Erythroblast (primary cell): ENCODE measurements around the gene TAF10.

ENCODE experiments used
- GATA1 ChIP-seq: IDR thresholded peaks from 2 replicates; pipeline ENCODE4 v1.6.1; 2011; ENCODE audit warnings: low read depth, mild to moderate bottlenecking, control low read depth, low read length, moderate library complexity
- POLR2A ChIP-seq: IDR thresholded peaks from 2 replicates; pipeline ENCODE4 v1.6.1; 2011; ENCODE audit warnings: mild to moderate bottlenecking, low read length

GRCh38 chr11:6607190-6607795 lies 4.7 kb downstream of the TAF10 start:
- TF ChIP-seq POLR2A: no peak
- TF ChIP-seq GATA1: no peak
